Stimulated activated CD4-positive, alpha-beta T cell treated with anti-CD3 and anti-CD28 coated beads, Interleukin-1b, Interleukin-23, amount 100 ng/mL, for 48 hours (primary cell): ENCODE measurements around the gene MCF2L2.
"Not testable (repeated sequence)": the region's sequence is repeated elsewhere in the genome, so short reads cannot be mapped to it uniquely, and the experiment has no call there.

ENCODE experiments used
- DNase-seq: peaks from one replicate; pipeline ENCODE4 v3.0.0-alpha.2; 2020

The MCF2L2 gene

GRCh38 chr3:183193762-183194689 is 234.4 kb downstream of the MCF2L2 start:
- DNase-seq: no peak

GRCh38 chr3:183192650-183193300 is 235.6 kb downstream of the MCF2L2 start:
- DNase-seq: no peak

GRCh38 chr3:183189641-183190040 is 238.8 kb downstream of the MCF2L2 start:
- no peak for DNase-seq

- peak; percentile 27 for DNase-seq
Observed at GRCh38 chr3:183188895-183189462, 239.4 kb downstream of the MCF2L2 start.

GRCh38 chr3:183185696-183186095 is 242.7 kb downstream of the MCF2L2 start:
- DNase-seq: no peak

GRCh38 chr3:183182732-183183610 is 245.4 kb downstream of the MCF2L2 start:
- DNase-seq: no peak

- DNase-seq: no peak
Observed at GRCh38 chr3:183182073-183182472, 246.3 kb downstream of the MCF2L2 start.

GRCh38 chr3:183181606-183182005 is 246.8 kb downstream of the MCF2L2 start:
- DNase-seq: no peak

GRCh38 chr3:183180784-183181295 is 247.6 kb downstream of the MCF2L2 start:
- DNase-seq: no peak

- no peak for DNase-seq
Observed at GRCh38 chr3:183180110-183180783, 248.2 kb downstream of the MCF2L2 start.

- not testable (repeated sequence) for DNase-seq
Observed at GRCh38 chr3:183179550-183179908, 248.9 kb downstream of the MCF2L2 start.

- peak; percentile 51 for DNase-seq
Observed at GRCh38 chr3:183178833-183179549, 249.4 kb downstream of the MCF2L2 start.

- DNase-seq: no peak
Observed at GRCh38 chr3:183178512-183178832, 249.9 kb downstream of the MCF2L2 start.

GRCh38 chr3:183172051-183172639 is 256.3 kb downstream of the MCF2L2 start:
- no peak for DNase-seq

GRCh38 chr3:183167975-183168374 is 260.4 kb downstream of the MCF2L2 start:
- not testable (repeated sequence) for DNase-seq

- DNase-seq: no peak
Observed at GRCh38 chr3:183163563-183163962, 264.9 kb downstream of the MCF2L2 start.

- no peak for DNase-seq
Observed at GRCh38 chr3:183161552-183162336, 266.7 kb downstream of the MCF2L2 start.

- no peak for DNase-seq
Observed at GRCh38 chr3:183160616-183161015, 267.8 kb downstream of the MCF2L2 start.

- DNase-seq: no peak
Observed at GRCh38 chr3:183159333-183159732, 269.1 kb downstream of the MCF2L2 start.

- DNase-seq: peak; percentile 52
Observed at GRCh38 chr3:183158551-183159006, 269.8 kb downstream of the MCF2L2 start.
